Activated CD8-positive, alpha-beta memory T cell treated with anti-CD3 and anti-CD28 coated beads, Interleukin-2, amount 50 U/mL, for 4 hours (primary cell): ENCODE results near the gene PLEKHB2.
"Not testable (repeated sequence)": the region's sequence is repeated elsewhere in the genome, so short reads cannot be mapped to it uniquely, and the experiment has no call there.

Experiments
- DNase-seq: peaks from one replicate; pipeline ENCODE4 v3.0.0-alpha.2; 2020

PLEKHB2 gene

DNA sequence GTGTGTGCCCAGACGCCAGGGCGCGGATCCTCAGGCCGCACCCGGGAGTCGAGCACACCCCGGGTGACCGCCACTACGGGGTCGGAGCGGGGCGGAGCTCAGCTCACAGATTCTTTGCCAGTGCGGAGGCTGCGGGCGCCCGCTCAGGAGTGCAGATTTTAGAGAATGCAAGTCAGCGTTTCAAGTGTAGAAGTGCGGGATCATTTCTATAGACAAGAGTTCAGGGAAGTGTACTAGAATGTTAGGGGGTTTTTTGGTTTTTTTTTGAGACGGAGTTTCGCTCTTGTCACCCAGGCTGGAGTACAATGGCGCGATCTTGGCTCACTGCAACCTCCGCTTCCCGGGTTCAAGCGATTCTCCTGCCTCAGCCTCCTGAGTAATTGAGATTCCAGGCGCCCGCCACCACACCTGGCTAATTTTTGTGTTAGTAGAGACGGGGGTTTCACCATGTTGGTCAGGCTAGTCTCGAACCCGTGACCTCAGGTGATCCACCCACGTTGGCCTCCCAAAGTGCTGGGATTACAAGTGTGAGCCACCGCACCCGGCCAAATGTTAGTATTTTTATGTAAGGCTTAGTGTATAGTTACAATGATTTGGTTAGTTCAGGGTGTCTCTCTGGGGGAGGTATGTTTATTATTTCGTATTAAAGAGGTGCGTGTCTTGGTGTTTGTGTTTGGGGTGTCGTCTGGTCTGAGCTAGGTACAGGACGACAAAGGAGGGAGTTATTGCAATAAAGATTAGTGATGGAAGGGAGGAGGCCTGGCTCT, 11.3 kb upstream of the PLEKHB2 start:
- DNase-seq: no peak

DNA sequence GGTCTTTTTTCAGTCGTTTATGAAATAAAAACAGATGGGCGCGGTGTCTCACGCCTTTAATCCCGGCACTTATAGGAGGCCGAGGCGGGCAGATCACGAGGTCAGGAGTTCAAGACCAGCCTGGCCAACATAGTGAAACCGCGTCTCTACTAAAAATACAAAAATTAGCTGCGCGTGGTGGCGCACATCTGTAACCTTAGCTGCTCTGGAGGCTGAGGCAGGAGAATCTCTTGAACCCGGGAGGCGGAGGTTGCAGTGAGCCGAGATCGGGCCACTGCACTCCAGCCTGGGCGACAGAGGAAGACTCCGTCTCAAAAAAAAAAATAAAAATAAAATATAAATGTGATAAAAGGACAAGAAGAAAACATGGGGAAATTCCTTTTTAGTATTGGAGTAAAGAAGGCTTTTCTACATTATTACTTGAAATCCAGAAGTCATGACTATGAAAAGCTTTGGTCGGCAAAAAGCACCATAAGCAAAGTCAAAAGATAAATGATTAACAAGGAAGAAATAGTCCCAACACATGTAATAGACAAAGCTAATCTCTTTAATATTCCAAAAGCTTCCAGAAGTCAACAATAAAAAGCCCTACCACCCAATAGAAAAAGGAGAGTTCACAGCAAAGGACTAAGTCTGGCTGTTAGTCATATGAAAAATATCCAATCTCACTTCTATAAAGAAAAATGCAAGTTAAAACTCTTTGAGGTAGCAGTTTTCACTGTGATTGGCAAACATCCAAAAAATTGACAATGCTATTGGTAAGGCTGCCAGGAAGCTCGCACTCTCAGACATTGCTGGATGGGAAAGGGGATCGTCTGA, 10.5 kb upstream of the PLEKHB2 start:
- DNase-seq: no peak

DNA sequence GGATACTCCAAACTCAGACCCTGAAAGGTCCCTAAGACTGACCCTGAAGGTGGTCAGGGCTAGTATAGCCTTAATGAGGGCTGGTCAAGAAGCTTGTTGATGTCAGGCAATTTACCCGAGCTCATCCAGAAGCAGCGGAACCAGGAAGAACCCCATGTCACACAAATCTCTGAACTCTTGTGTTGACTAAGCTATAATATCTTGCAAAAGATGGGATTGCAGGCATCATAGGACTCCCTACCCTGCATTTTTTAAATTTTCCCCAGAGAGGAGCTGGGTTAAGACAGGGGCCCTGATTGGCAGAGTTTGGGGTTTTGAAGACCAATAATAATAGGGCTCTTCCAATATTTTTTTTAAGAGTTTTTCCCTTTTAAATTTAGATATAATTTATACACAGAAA, 2.0 kb upstream of the PLEKHB2 start:
- no peak for DNase-seq

- peak; percentile 45 for DNase-seq
Observed at GRCh38 chr2:131104487-131105155, 515 bp upstream of the PLEKHB2 start.

- DNase-seq: peak; percentile 52
Observed at GRCh38 chr2:131105950-131106801, 1.0 kb downstream of the PLEKHB2 start.

- no peak for DNase-seq
Observed at GRCh38 chr2:131112529-131112928, 7.4 kb downstream of the PLEKHB2 start.

- DNase-seq: no peak
Observed at GRCh38 chr2:131113566-131114227, 8.6 kb downstream of the PLEKHB2 start.

- not testable (repeated sequence) for DNase-seq
Observed at GRCh38 chr2:131114950-131115349, 9.8 kb downstream of the PLEKHB2 start.

- no peak for DNase-seq
Observed at GRCh38 chr2:131115752-131116151, 10.6 kb downstream of the PLEKHB2 start.

DNA sequence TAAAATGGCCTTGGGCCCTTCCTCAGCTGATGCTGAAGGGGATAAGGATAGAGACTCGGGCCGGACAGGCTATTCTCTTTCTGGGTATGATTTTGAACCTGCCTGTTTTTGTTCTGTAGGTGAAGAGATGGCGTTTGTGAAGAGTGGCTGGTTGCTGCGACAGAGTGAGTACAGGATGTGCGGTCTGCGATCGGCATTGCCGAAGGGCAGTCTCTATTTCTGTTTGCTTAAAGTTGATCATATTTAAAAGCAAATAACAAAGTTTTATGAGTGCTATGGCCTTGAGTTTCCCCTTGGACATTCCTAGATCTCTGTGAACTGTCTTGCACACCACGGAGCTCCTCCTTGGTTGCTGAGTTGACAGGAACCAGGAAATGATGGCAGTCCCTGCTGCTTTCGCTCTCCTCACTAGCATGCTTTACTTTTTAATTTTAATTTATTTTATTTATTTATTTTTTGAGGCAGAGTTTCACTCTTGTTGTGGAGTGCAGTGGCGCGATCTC, 15.7 kb downstream of the PLEKHB2 start:
- no peak for DNase-seq

DNA sequence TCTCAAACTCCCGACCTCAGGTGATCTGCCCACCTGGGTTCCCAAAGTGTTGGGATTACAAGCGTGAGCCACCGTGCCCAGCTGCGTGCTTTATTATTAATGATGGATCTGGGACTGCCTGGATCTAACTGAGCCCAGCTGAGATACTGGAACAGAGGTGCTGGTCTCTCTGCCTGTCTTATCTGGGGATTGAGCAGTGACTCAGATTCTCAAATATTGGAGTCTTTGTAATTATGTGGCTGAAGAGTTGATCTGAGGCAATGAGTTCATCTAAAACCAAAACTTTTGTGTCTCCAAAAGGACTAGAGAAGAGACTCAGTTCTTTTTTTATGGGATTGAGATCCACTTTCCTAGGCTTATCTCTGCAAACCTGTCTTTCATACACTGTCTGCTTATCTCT, 16.3 kb downstream of the PLEKHB2 start:
- DNase-seq: no peak

- DNase-seq: no peak
Observed at GRCh38 chr2:131122496-131122895, 17.4 kb downstream of the PLEKHB2 start.

- DNase-seq: no peak
Observed at GRCh38 chr2:131123192-131123591, 18.1 kb downstream of the PLEKHB2 start.

DNA sequence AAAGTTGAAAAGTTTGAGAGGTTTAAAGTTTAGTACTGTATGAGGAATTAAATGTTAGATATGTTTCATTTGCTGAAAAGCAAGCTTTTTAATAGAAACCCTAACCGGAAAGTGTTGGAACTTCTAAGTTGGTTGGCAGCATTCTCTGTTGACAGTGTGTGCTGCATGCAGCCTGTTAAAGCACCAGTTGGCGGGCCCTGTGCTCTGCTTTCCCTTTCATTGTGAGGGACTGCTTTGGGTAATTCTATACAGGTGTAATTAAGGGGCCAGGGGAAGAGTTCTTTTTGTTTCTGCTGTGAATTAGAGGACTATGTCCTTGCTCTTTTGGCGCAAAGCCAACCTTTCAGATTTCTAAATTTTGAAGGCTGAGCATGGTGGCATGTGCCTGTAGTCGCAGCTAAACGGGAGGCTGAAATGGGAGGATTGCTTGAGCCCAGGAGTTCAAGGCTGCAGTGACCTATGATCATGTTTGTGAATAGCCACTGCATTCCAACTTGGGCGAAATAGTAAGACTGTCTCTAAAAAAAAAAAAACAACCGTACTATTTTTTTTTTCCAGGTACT, 20.1 kb downstream of the PLEKHB2 start:
- no peak for DNase-seq

- DNase-seq: no peak
Observed at GRCh38 chr2:131126436-131126835, 21.3 kb downstream of the PLEKHB2 start.

DNA sequence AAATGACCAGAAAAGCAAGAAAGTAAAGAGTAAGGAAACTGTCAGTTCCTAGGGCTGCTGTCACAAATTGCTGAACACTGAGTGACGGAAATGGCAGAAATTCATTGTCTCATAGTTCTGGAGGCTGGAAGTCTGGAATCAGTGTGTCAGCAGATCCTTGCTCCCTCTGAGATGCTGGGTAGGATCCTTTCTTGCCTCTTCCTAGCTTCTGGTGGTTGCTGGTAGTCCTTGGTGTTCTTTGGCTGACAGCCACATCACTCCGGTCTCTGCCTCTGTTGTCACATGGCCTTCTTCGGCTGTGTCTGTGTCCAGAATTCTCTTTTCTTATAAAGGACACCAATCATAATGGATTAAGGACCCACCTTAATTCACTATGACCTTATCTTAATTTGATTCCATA, 21.9 kb downstream of the PLEKHB2 start:
- DNase-seq: no peak

GRCh38 chr2:131127981-131128380, 22.8 kb downstream of the PLEKHB2 start:
- DNase-seq: no peak

- no peak for DNase-seq
Observed at GRCh38 chr2:131130298-131130596, 25.1 kb downstream of the PLEKHB2 start.

DNA sequence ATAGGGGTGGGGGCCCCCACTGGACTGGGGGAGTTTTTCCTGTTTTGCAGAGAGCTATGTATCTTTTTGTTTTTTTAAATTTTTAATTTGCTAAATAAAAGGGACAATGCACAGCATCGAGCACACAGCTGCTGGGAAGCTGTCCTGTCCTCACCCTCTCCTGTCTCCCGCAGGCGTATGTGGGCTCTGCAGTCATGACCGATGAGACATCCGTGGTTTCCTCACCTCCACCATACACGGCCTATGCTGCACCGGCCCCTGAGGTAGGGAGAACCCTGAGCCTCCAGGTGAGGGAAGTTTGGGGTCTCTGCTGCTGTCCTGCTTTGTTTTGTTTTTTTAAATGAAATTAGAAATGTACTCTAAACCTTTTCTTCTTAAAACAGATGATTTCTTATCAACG, 27.6 kb downstream of the PLEKHB2 start:
- no peak for DNase-seq

DNA sequence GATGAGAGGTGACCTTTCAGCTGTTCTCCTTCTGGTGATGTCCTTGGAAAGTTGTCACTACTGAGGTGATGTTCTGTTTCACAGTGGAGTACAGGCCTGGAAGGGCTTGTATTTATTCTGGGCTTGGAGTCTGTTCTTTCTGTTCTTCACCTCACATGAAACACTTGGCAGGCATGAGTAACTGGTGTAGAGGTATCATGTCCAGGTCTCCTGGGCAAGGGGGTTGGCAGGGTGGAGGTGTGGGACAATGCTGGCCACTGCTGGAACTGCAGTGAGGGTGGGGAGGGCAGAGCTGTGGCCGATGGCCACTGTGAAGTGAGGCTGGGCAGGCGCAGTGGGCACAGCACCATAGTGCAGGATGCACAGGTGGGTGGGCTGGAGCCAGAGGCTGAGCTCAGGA, 35.4 kb downstream of the PLEKHB2 start:
- no peak for DNase-seq

DNA sequence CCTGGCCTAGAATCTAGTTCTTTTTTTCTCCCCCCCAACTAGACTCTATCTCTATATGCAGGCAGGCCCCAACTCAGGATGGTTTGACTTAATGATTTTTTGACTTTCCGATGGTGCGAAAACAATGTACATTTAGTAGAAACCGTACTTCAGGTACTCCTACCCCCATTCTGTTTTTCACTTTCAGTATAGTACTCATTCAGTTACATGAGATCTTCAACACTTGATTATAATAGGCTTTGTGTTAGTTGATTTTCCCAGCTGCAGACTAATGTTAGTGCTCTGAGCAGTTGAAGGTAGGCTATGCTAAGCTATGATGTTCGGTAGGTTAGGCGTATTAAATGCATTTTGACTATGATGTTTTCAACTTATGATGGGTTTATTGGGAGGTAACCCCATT, 37.7 kb downstream of the PLEKHB2 start:
- DNase-seq: no peak

DNA sequence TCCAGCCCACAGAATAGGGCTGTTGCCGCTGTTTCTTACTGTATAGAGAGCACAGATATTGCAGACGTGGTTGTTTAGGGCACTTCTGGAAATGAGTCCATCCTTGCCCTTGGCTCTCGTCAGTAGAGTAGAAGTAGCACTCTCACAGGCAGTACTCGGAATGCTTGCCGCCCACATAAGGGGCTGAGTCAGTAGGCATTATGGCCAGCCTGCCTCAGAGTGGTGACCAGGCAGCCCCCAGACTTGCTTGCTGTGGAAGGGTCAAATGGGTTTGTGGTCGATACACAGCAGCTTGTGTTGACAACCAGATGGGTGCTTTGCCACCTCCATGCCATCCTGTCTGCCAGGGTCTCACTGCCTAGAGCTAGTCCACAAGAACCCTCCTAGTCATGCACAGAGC, 38.7 kb downstream of the PLEKHB2 start:
- no peak for DNase-seq
